HCT116 (cell line): Measurements from ENCODE around the gene CLDN20.

Source experiments
- CEBPB ChIP-seq: IDR thresholded peaks from 2 replicates; pipeline ENCODE4 v1.6.1; 2012; ENCODE audit warnings: low read depth
- EZH2 ChIP-seq: fragments of 200-600 bp; sonication (generic); IDR thresholded peaks from 2 replicates; pipeline ENCODE4 v1.6.1; 2017; ENCODE audit warnings: antibody characterized with exemption, mixed run types
- EZH2phosphoT487 ChIP-seq: fragments of 200-600 bp; IDR thresholded peaks from 2 replicates; pipeline ENCODE4 v1.6.1; 2018; ENCODE audit warnings: antibody characterized with exemption, borderline replicate concordance
- POLR2A ChIP-seq: IDR thresholded peaks from 2 replicates; pipeline ENCODE4 v1.7.0; 2011; ENCODE audit warnings: borderline replicate concordance; ENCODE audit not compliant: insufficient read depth, insufficient read length; ENCODE audit errors: extremely low read depth
- POLR2AphosphoS5 ChIP-seq: IDR thresholded peaks from 2 replicates; pipeline ENCODE4 v1.6.1; 2011; ENCODE audit warnings: mild to moderate bottlenecking, low read depth, low read length, moderate library complexity
- RAD21 ChIP-seq: IDR thresholded peaks from 2 replicates; pipeline ENCODE4 v1.6.1; 2012; ENCODE audit warnings: low read depth, mild to moderate bottlenecking
- SP1 ChIP-seq: IDR thresholded peaks from 2 replicates; pipeline ENCODE4 v1.6.1; 2012; ENCODE audit warnings: low read depth
- TCF7L2 ChIP-seq: IDR thresholded peaks from 2 replicates; pipeline ENCODE4 v1.7.0; 2011; ENCODE audit warnings: borderline replicate concordance, inconsistent platforms; ENCODE audit not compliant: insufficient read depth, insufficient read length; ENCODE audit errors: extremely low read depth
- YY1 ChIP-seq: IDR thresholded peaks from 2 replicates; pipeline ENCODE4 v1.6.1; 2011; ENCODE audit warnings: low read length, low read depth, moderate library complexity, mild to moderate bottlenecking; ENCODE audit not compliant: insufficient replicate concordance; ENCODE audit errors: extremely low read depth
- ZNF274 ChIP-seq: fragments of 200-500 bp; sonication (Bioruptor generic); IDR thresholded peaks from 2 replicates; pipeline ENCODE4 v1.6.1; 2014; ENCODE audit warnings: mild to moderate bottlenecking, low read depth, low read length, inconsistent platforms
- TF ChIP-seq, protein P1 (sequence below), 3 experiments: fragments of 200-600 bp in 1 of 3; sonication (generic) in 1 of 3; IDR thresholded peaks in 2 of 3; conservative IDR thresholded peaks in 1 of 3; 2 replicates each; pipeline ENCODE4 v1.5.1; 2012 to 2017; ENCODE audit warnings: low read depth in 2 of 3, low read length in 2 of 3, antibody characterized with exemption in 1 of 3, borderline replicate concordance in 1 of 3, control low read depth in 1 of 3, mild to moderate bottlenecking in 1 of 3, mixed read lengths in 1 of 3, mixed run types in 1 of 3, moderate library complexity in 1 of 3; ENCODE audit not compliant: insufficient read depth in 1 of 3
- TF ChIP-seq, protein P2 (sequence below): IDR thresholded peaks from 2 replicates; pipeline ENCODE4 v1.6.1; 2012; ENCODE audit warnings: low read depth
- TF ChIP-seq, protein P3 (sequence below): IDR thresholded peaks from 2 replicates; pipeline ENCODE4 v1.6.1; 2012
- TF ChIP-seq, protein P4 (sequence below): IDR thresholded peaks from 2 replicates; pipeline ENCODE4 v1.6.1; 2012

DNA sequence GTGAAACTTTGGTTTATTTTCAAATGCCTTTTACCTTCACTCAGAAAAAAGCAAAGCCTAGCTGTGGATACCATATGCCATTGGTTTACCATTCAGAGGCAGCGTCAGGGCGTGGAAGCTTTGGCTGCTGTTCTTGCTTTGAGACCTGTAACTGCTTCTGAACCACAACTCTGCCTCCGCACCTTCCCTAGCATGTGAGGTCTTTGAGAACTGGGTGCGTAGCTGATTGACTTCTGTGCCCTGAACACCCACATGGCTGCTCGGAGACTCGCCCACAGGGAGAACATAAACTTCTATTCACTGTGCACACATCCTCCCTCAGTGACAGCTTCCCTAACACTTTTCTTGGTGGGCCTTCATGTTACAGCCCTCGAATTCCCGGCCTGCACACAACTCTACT, 11.2 kb upstream of the CLDN20 start:
- TF ChIP-seq CEBPB (no peak), YY1 (no peak), EZH2 (no peak), POLR2A (no peak), POLR2AphosphoS5 (no peak), ZNF274 (no peak), TCF7L2 (no peak), RAD21 (no peak), EZH2phosphoT487 (no peak), SP1 (no peak)
- TF ChIP-seq, protein P1, sequence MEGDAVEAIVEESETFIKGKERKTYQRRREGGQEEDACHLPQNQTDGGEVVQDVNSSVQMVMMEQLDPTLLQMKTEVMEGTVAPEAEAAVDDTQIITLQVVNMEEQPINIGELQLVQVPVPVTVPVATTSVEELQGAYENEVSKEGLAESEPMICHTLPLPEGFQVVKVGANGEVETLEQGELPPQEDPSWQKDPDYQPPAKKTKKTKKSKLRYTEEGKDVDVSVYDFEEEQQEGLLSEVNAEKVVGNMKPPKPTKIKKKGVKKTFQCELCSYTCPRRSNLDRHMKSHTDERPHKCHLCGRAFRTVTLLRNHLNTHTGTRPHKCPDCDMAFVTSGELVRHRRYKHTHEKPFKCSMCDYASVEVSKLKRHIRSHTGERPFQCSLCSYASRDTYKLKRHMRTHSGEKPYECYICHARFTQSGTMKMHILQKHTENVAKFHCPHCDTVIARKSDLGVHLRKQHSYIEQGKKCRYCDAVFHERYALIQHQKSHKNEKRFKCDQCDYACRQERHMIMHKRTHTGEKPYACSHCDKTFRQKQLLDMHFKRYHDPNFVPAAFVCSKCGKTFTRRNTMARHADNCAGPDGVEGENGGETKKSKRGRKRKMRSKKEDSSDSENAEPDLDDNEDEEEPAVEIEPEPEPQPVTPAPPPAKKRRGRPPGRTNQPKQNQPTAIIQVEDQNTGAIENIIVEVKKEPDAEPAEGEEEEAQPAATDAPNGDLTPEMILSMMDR (IDR thresholded peaks at IDR 0.05 in 2 of 3, conservative IDR thresholded peaks at IDR 0.05 in 1 of 3; ENCODE audit: borderline replicate concordance in 1 of 3, insufficient read depth in 1 of 3, low read depth in 2 of 3, low read length in 2 of 3), result no peak
- TF ChIP-seq, protein P2, sequence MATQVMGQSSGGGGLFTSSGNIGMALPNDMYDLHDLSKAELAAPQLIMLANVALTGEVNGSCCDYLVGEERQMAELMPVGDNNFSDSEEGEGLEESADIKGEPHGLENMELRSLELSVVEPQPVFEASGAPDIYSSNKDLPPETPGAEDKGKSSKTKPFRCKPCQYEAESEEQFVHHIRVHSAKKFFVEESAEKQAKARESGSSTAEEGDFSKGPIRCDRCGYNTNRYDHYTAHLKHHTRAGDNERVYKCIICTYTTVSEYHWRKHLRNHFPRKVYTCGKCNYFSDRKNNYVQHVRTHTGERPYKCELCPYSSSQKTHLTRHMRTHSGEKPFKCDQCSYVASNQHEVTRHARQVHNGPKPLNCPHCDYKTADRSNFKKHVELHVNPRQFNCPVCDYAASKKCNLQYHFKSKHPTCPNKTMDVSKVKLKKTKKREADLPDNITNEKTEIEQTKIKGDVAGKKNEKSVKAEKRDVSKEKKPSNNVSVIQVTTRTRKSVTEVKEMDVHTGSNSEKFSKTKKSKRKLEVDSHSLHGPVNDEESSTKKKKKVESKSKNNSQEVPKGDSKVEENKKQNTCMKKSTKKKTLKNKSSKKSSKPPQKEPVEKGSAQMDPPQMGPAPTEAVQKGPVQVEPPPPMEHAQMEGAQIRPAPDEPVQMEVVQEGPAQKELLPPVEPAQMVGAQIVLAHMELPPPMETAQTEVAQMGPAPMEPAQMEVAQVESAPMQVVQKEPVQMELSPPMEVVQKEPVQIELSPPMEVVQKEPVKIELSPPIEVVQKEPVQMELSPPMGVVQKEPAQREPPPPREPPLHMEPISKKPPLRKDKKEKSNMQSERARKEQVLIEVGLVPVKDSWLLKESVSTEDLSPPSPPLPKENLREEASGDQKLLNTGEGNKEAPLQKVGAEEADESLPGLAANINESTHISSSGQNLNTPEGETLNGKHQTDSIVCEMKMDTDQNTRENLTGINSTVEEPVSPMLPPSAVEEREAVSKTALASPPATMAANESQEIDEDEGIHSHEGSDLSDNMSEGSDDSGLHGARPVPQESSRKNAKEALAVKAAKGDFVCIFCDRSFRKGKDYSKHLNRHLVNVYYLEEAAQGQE, result no peak
- TF ChIP-seq, protein P3, sequence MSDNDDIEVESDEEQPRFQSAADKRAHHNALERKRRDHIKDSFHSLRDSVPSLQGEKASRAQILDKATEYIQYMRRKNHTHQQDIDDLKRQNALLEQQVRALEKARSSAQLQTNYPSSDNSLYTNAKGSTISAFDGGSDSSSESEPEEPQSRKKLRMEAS, result no peak
- TF ChIP-seq, protein P4, sequence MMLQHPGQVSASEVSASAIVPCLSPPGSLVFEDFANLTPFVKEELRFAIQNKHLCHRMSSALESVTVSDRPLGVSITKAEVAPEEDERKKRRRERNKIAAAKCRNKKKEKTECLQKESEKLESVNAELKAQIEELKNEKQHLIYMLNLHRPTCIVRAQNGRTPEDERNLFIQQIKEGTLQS, result no peak
